HepG2 (cell line): ENCODE results near the gene RNF208. TPM values are rescaled to one million over a fixed set of nuclear protein-coding genes. Genes with fewer than 3 reads are reported as not detected.

Experiments
- BCL3 ChIP-seq: sonication (generic); formaldehyde crosslinking; IDR thresholded peaks from 2 replicates; pipeline ENCODE4 v1.5.1; 2020; ENCODE audit warnings: mild to moderate bottlenecking, missing genetic modification reagents, moderate library complexity
- CENPBD1 ChIP-seq: sonication (generic); formaldehyde crosslinking; IDR thresholded peaks from 2 replicates; pipeline ENCODE4 v1.8.0; 2022; ENCODE audit warnings: missing genetic modification reagents, low read depth, mild to moderate bottlenecking, borderline replicate concordance
- FIP1L1 ChIP-seq: fragments of 200-400 bp; formaldehyde crosslinking; IDR thresholded peaks from 2 replicates; pipeline ENCODE4 v1.6.1; 2018; ENCODE audit warnings: low read depth, mild to moderate bottlenecking, low read length, moderate library complexity, borderline replicate concordance; ENCODE audit not compliant: insufficient read depth
- MAZ ChIP-seq, 2 experiments: sonication (generic) in 1 of 2; formaldehyde crosslinking in 1 of 2; IDR thresholded peaks; 2 replicates each; pipeline versions ENCODE4 v1.5.0 to v1.6.1; 2012 to 2020; ENCODE audit warnings: low read depth in 2 of 2, mild to moderate bottlenecking in 2 of 2, borderline replicate concordance in 1 of 2, improper control_type of control experiment in 1 of 2, low read length in 1 of 2, missing genetic modification reagents in 1 of 2, moderate library complexity in 1 of 2
- PCBP1 ChIP-seq: fragments of 200-400 bp; formaldehyde crosslinking; IDR thresholded peaks from 2 replicates; pipeline ENCODE4 v1.6.1; 2017; ENCODE audit warnings: mild to moderate bottlenecking, low read depth, low read length, borderline replicate concordance
- SIN3A ChIP-seq: IDR thresholded peaks from 2 replicates; pipeline ENCODE4 v1.6.1; 2011; ENCODE audit warnings: low read depth, mild to moderate bottlenecking, control low read depth, low read length, borderline replicate concordance
- SIX4 ChIP-seq: sonication (generic); formaldehyde crosslinking; IDR thresholded peaks from 2 replicates; pipeline ENCODE4 v1.4.0; 2020; ENCODE audit warnings: missing genetic modification reagents
- STAG1 ChIP-seq: sonication (generic); formaldehyde crosslinking; IDR thresholded peaks from 2 replicates; pipeline ENCODE4 v1.4.0; 2020; ENCODE audit warnings: missing genetic modification reagents
- ZBTB42 ChIP-seq: sonication (generic); formaldehyde crosslinking; IDR thresholded peaks from 2 replicates; pipeline ENCODE4 v1.5.0; 2020; ENCODE audit warnings: mild to moderate bottlenecking, missing genetic modification reagents
- ZFP1 ChIP-seq: IDR thresholded peaks from 2 replicates; pipeline ENCODE4 v1.6.1; 2016
- ZMAT3 ChIP-seq: sonication (generic); formaldehyde crosslinking; conservative IDR thresholded peaks from 2 replicates; pipeline ENCODE4 v1.7.0; 2021; ENCODE audit warnings: missing genetic modification reagents
- ZNF143 ChIP-seq: sonication (generic); formaldehyde crosslinking; IDR thresholded peaks from 2 replicates; pipeline ENCODE4 v1.4.0; 2020; ENCODE audit warnings: missing genetic modification reagents
- ZNF318 ChIP-seq: sonication (generic); formaldehyde crosslinking; IDR thresholded peaks from 2 replicates; pipeline ENCODE4 v1.4.0; 2020; ENCODE audit warnings: mild to moderate bottlenecking, missing genetic modification reagents
- ZNF720 ChIP-seq: sonication (generic); formaldehyde crosslinking; IDR thresholded peaks from 2 replicates; pipeline ENCODE4 v1.4.0; 2020; ENCODE audit warnings: missing genetic modification reagents
- ZNF770 ChIP-seq: sonication (generic); formaldehyde crosslinking; IDR thresholded peaks from 2 replicates; pipeline ENCODE4 v1.5.0; 2020; ENCODE audit warnings: mild to moderate bottlenecking, missing genetic modification reagents
- ZNF878 ChIP-seq: sonication (generic); formaldehyde crosslinking; IDR thresholded peaks from 2 replicates; pipeline ENCODE4 v1.8.1; 2023; ENCODE audit warnings: mild to moderate bottlenecking, missing genetic modification reagents, moderate library complexity
- polyA plus RNA-seq, 8 experiments: library from polyadenylated mRNA; depleted of rRNA in 3 of 8; stranded (reverse) in 7 of 8; unstranded in 1 of 8; fragments of >200 nt; fragmentation: Illumina TruSeq in 4 of 8; extraction: Trizol in 4 of 8; gene quantifications; 2 replicates each; pipeline versions ENCODE4 v1.2.1 to v1.2.3, GENCODE V29; 2011 to 2016; ENCODE audit warnings: low read depth in 4 of 8, missing spikeins in 1 of 8, mixed read lengths in 1 of 8; ENCODE audit not compliant: insufficient read depth in 1 of 8
- total RNA-seq, 5 experiments: library from RNA; depleted of rRNA; stranded (reverse); fragments of >200 nt; fragmentation: Illumina TruSeq; extraction: Trizol; gene quantifications; 2 replicates each; pipeline ENCODE4 v1.2.3, GENCODE V29; 2016; ENCODE audit warnings: low read depth in 1 of 5

Gene RNF208
- total and polyA plus RNA-seq, 2 of the 13 experiments (the other 11 are each of a cell fraction or from before 2014, with no cell fraction given) = 1.6 to 2.1 TPM

GRCh38 chr9:137243626-137244485, 21.8 kb upstream of the RNF208 start (continued):
- TF ChIP-seq PCBP1 (no peak), SIX4 (CRISPR knock-in tag) (no peak), ZNF143 (CRISPR knock-in tag) (0 out of 2 replicates have a peak, but pooled peaks have one; percentile 21), ZNF720 (CRISPR knock-in tag) (no peak), ZNF878 (no peak), CENPBD1 (CRISPR knock-in tag) (no peak), STAG1 (no peak), ZBTB42 (no peak), ZFP1 (CRISPR knock-in tag) (no peak), MAZ (IDR thresholded peaks at IDR 0.05; ENCODE audit: borderline replicate concordance, low read depth, low read length) (no peak), MAZ (CRISPR knock-in tag; IDR thresholded peaks at IDR 0.05; ENCODE audit: low read depth) (no peak), ZNF770 (CRISPR knock-in tag) (no peak), FIP1L1 (no peak), ZMAT3 (no peak), BCL3 (CRISPR knock-in tag) (no peak), ZNF318 (CRISPR knock-in tag) (peak; percentile 83), SIN3A (0 out of 2 replicates have a peak, but pooled peaks have one; percentile 14)
